Left kidney (tissue), 8 donors: ENCODE results near the gene ZNF285. TPM values are rescaled to one million over a fixed set of nuclear protein-coding genes. Genes with fewer than 3 reads are reported as not detected.
"Not testable (repeated sequence)": the region's sequence is repeated elsewhere in the genome, so short reads cannot be mapped to it uniquely, and the experiment has no call there.

Experiments
- DNase-seq: peaks from one replicate; pipeline ENCODE4 v3.0.0-alpha.2; 2013
- long read RNA-seq, 8 donors: transcript quantifications; one replicate each; lab custom pipeline, GENCODE V29; 2026
- polyA plus RNA-seq: library from polyadenylated mRNA; unstranded; fragments of 120-200 nt; gene quantifications from one replicate; pipeline ENCODE4 v1.2.1, GENCODE V29; 2013; ENCODE audit not compliant: insufficient read length

Gene ZNF285
- polyA plus RNA-seq = 12.7 TPM
- long read RNA-seq, donor 1, full-length matches to known transcripts = 2 of 2 reads
- long read RNA-seq, donor 1, partial matches to known transcripts = 0 of 2 reads
- long read RNA-seq, donor 1, other reads (novel, unspliced or antisense) = 0 of 2 reads
- long read RNA-seq, donor 2, partial matches to known transcripts = 0 of 1 reads
- long read RNA-seq, donor 2, other reads (novel, unspliced or antisense) = 0 of 1 reads
- long read RNA-seq, donor 3, partial matches to known transcripts = 0 of 1 reads
- long read RNA-seq, donor 3, other reads (novel, unspliced or antisense) = 0 of 1 reads
- long read RNA-seq, donor 4, full-length matches to known transcripts = 1 of 1 reads
- long read RNA-seq, donor 4, partial matches to known transcripts = 0 of 1 reads
- long read RNA-seq, donor 4, other reads (novel, unspliced or antisense) = 0 of 1 reads
- long read RNA-seq, donor 5, full-length matches to known transcripts = 3 of 3 reads
- long read RNA-seq, donor 5, partial matches to known transcripts = 0 of 3 reads
- long read RNA-seq, donor 5, other reads (novel, unspliced or antisense) = 0 of 3 reads
- long read RNA-seq, donor 6 = 0 reads
- long read RNA-seq, donor 7, full-length matches to known transcripts = 4 of 4 reads
- long read RNA-seq, donor 7, partial matches to known transcripts = 0 of 4 reads
- long read RNA-seq, donor 7, other reads (novel, unspliced or antisense) = 0 of 4 reads
- long read RNA-seq, donor 8 = 0 reads

DNA sequence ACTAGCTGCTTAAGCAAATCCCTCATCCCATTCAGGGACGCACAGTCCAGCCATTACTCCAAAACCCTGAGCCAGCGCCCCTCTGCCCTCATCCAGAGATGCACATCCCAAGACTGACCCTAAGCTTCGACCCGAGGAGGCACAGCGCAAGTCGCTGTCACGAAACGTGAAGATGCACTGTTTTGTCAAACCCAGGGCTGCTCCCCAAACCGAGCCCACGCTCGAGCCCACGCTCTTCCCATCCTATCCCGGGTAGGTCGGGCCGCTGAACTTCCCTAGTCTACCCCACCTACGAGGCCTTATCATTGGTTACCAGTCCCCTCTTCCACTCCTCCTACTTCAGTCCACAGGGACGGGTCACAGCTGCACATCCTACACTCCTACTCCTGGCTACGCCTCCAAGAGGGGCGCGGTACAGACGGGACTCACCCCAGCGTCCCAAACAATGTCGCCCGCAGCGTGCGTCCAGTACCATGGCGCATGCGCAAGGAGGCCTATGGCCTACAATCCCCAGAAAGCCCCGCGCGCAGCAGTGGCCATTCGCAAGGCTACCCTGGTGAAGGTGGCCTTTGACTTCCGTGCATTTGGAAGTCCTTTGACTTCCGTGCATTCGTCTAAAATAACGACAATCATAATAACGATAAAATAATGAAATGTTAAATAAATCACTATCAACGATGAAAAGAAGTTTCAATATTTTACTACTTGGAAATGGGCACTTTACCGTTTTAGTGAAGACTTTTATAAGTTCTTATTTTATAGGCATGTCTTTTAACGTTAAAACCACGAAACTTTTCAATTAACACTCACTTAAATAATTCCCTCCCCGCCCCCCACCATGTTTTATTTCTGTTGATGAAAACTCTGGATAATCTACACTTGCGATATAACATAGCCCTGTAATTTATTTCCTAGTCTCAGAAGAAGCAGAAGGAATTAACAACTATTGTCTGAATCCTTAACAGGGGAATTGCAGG lies at the start of gene ZNF285:
Gene ZNF285 (minus strand): TSS at position 470 of the 977 bp plus-strand sequence. CDS start 4,395 bp downstream, outside the sequence.
- peak; percentile 94 for DNase-seq

DNA sequence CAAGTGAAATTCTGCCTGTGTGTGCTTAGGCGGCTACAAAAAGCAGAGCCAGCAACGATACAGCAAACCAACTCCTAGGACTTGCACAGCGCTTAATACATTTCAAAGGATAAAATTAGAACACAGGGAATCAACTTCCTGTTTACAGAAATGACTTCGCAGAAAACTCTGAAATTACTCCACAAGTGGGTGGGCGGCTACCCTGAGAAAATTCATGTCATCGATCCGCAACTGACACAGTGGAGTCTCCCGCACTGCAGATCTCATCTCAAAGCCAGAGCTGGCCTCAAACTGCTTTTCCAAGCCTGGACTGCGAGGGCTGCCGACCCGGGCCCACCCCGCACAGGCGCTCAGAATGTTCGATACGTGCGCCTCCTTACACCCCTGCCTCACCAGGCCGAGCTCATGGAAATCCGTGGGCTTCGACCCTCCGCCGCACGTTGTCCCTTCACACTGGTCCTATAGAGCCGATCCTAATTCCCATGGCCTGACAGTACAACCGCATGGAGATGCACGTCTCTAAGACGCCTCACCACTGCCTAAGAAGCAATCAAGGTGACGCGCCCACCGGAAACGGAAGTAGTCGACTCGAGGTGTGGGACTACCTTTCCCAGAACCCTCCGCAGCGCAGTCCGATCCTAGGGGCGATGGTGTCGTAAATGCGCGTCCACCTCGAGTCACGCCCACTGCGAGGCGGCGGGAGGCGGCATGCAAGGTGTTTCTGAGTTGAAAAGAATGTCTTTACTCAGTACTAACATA lies 46.7 kb upstream of the ZNF285 start, which contains the start of gene ZNF229:
Gene ZNF229 (minus strand): TSS at position 557 of the 759 bp plus-strand sequence. CDS start 5,625 bp downstream, outside the sequence.
- peak; percentile 91 for DNase-seq

DNA sequence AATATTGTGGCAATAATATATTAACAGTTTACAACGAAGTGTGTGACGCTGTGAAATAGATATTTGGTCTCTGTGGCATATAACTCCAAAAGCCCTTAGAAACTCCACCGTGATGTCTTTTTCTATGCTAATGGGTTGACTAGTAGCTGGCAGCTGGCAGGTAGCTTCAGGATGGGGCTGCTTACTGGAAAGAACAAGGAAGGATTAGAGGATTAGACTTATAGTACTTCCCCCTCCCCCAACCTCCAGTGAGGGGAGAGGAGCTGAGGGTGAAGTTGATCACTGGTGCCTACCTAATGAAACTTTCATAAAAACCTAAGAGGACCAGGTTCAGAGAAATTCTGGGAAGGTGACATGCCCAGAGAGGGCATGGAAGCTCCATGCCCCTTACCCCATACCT lies 37.0 kb upstream of the ZNF285 start:
- no peak for DNase-seq

- DNase-seq = no peak
Measured at GRCh38 chr19:44435441-44435840, 34.0 kb upstream of the ZNF285 start.

GRCh38 chr19:44430956-44431355 lies 29.5 kb upstream of the ZNF285 start:
- no peak for DNase-seq

DNA sequence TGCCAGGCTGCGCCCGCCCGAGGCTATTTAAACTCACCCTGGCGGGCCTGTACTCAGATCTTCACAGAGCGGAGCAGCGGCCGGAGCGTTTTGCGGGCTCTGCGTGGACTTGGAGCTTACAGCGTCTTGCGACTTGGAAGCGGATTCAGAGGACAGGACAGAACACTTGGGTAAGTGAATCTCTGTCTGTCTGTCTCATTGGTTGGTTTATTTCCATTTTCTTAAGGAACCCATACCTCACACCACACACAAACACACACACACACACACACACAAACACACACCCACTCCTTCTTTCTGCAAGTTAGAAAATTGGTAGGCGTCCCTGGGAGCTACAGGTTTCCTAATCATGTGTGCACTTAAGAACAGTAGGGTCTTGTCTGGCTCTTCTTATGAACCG lies 14.1 kb upstream of the ZNF285 start:
- DNase-seq = not testable (repeated sequence)

GRCh38 chr19:44389268-44389667 lies 12.1 kb downstream of the ZNF285 start:
- not testable (repeated sequence) for DNase-seq

- no peak for DNase-seq
Measured at GRCh38 chr19:44374789-44375188, 26.6 kb downstream of the ZNF285 start.

GRCh38 chr19:44371815-44372480 lies 29.5 kb downstream of the ZNF285 start:
- no peak for DNase-seq

GRCh38 chr19:44367024-44367423 lies 34.4 kb downstream of the ZNF285 start:
- no peak for DNase-seq

GRCh38 chr19:44356383-44357111 lies 44.9 kb downstream of the ZNF285 start, which contains the start of gene ZNF112:
Gene ZNF112 (minus strand): TSS chr19:44356680. CDS start chr19:44340539, 16,141 bp downstream.
- DNase-seq = peak; percentile 94

- DNase-seq = no peak
Measured at GRCh38 chr19:44346556-44346955, 54.9 kb downstream of the ZNF285 start.

DNA sequence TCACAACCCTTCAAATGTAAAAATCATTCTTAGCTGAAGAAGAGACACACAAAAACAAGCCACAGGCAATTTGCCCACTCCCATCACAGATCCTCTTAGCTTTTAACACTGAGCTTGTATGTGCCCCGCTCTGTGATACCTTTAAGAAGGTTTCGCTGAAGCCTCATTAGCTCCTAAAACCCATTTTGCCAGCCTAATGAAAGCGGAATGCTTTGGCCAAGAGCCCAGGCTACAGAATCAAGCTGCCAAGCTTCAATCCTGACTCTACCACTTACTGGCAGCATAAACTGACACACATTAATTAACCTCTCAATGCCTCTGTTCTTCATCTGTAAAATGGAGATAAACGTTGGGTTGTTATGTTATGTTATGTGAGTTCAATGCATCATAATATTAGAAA lies 55.4 kb downstream of the ZNF285 start:
- DNase-seq = no peak

DNA sequence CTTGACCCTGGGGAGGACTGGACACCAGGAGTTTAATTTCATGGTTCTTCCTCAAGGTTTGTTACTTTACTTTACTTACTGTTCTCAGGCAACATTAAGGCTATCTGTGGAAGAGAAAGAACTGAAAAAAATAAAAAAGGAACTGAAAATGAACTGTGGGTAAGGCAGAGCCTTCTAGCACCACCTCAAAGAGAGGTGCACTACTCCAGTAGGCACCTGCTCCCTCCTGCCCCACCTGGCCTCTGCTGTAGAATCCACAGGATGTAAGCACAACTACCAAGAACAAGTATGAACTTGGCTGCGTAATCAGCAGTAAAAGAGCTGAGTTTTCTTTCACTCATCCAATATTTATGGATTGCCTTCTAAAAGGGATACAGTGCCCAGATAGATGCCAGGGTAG lies 57.2 kb downstream of the ZNF285 start:
- no peak for DNase-seq

- no peak for DNase-seq
Measured at GRCh38 chr19:44341794-44342193, 59.6 kb downstream of the ZNF285 start.

DNA sequence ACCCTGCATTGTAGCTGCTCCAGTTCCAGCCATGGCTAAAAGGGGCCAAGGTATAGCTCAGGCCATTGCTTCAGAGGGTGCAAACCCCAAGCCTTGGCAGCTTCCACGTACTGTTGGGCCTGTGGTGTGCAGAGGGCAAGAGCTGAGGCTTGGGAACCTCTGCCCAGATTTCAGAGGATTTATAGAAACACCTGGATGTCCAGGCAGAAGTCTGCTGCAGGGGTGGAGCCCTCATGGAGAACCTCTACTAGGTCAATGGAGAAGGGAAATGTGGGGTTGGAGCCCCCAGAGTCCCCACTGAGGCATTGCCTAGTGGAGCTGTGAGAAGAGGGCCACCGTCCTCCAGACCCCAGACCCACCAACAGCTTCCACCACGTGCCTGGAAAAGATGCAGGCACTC lies 66.8 kb downstream of the ZNF285 start:
- DNase-seq = not testable (repeated sequence)
